Umbilical cord (tissue), 2 donors: ENCODE results near the gene CUL4B. TPM values are rescaled to one million over a fixed set of nuclear protein-coding genes. Genes with fewer than 3 reads are reported as not detected.
"Not testable (repeated sequence)": the region's sequence is repeated elsewhere in the genome, so short reads cannot be mapped to it uniquely, and the experiment has no call there.

Experiments used
- DNase-seq: peaks from one replicate; pipeline ENCODE4 v3.0.0-alpha.2; 2015; ENCODE audit warnings: low spot score
- total RNA-seq: library from RNA; depleted of rRNA; stranded (reverse); fragments of >200 nt; gene quantifications from one replicate; pipeline ENCODE4 v1.2.3, GENCODE V29; 2014; ENCODE audit warnings: low replicate concordance; ENCODE audit not compliant: insufficient read depth

CUL4B gene
- total RNA-seq, 1 donor from 2014 or later = 36.8 TPM

- DNase-seq = no peak
Observed at GRCh38 chrX:120522820-120523219, 37.9 kb downstream of the CUL4B start.

GRCh38 chrX:120517936-120518335 is 42.8 kb downstream of the CUL4B start:
- no peak for DNase-seq

DNA sequence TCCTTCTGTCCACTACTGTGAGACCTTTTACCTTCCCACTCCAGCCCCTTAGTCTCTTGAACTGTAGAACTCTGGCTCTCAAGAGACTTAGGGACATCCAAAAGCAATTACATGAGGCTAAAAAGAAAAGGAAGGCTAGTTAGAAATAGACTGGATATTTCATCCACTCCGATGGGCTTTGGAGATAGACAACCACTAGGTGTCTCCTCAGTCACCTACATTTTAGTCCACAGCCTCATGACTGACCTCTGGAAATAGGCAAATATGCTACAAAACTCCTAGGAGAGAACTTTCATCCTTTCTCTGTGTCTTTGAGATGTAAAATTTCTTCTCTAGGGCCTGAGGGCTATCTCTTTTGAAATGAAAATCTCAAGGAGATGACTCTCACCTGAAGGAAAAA is 46.5 kb downstream of the CUL4B start:
- DNase-seq = no peak

DNA sequence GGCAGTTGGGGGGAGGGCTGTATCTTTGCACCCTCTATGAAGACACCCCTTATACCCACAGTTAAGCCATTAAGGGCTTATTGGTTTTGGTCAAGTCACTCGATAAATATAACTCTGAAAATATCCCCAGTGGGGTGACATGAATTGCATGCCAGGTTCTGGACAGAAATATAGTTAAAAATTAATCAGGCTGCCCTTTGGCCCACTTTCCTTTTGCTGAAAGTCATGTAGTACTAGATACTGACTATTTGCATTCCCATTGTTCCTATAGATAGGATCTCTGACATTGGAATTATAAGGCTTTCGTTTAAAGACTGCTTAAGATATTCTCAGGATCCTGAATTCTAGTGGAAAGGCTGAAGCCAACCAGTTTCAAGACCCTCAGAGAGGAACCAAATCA is 48.1 kb downstream of the CUL4B start:
- no peak for DNase-seq

- DNase-seq = no peak
Observed at GRCh38 chrX:120512222-120512621, 48.5 kb downstream of the CUL4B start.

DNA sequence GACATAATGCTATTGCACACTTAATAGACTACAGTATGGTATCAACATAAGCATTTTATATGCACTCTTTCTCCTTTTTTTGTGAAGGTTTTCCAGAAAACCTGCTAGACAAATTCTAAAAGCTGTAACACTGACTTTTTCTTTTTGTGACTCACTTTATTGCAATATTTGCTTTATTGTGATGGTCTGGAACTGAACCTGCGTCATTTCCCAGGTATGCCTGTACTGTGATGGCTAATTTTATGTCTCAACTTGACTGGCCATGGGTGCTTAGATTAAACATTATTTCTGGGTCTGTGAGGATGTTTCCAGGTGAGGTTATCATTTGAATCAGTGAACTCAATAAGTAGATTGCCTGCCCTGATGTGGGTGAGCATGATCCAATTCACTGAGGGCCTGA is 56.2 kb downstream of the CUL4B start:
- no peak for DNase-seq

DNA sequence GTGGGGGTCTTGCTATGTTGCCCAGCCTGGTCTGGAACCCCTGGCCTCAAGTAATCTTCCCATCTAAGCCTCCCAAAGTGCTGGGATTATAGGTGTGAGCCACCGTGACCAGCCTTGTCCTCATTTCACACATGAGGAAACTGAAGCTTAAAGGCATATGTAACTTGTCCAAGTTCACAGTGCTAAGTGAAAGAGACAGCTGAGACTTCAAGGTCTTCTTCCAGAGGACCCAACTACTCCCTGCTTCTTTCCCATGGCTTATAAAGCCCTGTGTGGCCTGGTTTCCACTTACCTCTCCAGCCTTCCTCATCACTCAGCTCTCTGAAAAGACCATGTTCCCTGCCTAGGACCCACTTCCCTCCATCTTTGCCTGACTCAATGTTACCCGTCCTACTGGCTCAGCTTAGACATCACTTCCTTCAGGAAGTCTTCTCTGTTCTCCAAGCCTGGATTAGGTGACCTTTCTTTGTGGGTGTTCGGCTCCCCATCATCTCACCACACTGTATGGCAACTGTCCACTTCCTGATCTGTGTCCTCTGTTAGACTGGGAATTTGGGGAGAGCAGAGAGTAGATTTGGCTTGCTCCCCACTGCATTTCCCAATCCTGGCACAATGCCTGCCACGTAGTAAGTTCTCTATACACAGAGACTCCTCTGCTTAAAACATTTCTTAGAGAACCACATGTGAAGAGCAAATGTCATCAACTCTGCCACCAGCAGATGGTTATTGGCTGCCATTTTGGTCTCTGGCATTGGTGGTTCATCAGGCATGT is 61.3 kb downstream of the CUL4B start:
- no peak for DNase-seq

DNA sequence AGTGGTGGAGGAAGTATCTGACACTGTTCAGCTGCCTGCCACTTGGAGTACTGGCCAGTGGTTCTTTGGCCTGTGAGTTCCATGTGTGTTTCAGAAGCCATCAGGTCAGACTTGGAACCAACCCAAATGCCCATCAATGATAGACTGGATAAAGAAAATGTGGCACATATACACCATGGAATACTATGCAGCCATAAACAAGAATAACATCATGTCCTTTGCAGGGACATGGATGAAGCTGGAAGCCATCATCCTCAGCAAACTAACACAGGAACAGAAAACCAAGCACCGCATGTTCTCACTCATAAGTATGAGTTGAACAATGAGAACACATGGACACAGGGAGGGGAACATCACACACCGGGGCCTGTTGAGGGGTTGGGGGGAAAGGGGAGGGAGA is 70.6 kb downstream of the CUL4B start:
- not testable (repeated sequence) for DNase-seq

DNA sequence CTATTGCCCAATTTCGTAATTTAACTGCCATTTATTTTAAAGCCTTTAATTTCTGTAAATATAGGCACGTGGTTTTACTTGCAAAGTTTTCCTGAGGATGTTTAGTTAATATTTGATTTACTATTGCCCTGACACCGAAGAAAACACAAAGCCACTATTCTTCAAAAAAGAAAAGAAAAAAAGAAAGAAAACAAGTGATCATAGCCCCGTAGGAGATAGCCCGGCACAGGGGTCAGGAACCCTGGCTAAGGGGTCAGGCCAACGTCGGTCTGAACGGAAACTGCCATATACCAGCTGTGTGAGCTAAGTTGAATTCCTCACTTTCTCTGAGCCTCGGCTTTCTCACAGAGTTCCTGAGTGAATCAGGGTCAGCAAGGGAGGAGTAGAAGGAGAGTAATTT is 74.0 kb downstream of the CUL4B start:
- DNase-seq = no peak

GRCh38 chrX:120485638-120486520 is 74.9 kb downstream of the CUL4B start:
- peak; percentile 79 for DNase-seq

DNA sequence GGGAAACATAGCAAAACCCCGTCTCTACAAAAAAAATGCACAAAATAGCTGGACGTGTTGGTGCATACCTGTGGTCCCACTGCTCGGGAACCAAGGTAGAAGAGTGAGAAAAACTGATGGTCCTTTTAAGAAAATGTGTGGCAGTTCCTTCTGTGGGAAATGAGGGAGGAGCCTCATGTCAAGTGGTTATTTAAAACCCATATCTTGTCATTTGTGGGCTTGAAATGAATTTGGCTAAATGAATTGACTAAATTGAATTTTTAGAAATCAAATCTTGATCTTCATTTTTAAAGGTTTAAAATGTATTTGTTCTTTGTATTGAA is 75.5 kb downstream of the CUL4B start:
- DNase-seq = no peak

DNA sequence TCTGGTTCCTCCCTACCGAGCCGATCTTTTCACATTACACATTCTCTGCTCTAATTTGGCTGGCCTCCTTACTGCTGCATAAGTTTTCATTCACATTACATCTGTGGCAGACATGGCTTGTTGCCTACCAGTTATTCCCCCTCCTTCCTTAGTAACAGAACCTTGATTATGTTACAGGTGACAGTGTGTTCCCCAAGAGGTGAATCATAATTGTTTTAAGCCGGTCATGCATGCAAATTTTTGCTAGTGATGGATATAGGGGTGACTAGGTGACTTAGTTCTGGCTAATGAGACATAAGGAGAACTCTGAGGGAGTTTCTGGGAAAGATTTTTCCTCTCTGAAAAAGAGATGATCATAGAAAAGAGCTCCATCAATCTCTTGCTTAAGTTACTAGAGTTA is 83.3 kb downstream of the CUL4B start:
- no peak for DNase-seq

DNA sequence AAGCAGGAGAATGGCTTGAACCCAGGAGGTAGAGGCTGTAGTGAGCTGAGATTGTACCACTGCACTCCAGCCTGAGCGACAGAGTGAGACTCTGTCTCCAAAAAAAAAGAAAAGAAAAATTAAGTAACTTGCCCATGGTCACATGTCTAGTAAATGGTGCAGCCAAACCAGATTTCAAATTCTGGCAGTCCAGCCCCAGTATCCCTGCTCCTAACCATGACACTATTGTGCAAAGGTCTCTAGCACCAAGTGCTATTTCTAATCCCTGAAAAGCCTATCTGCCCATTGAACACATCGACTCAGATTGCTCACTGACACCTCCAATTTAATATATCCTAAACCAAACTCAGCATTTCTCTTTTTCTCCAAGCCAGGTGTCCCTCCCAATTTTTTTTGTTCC is 84.0 kb downstream of the CUL4B start:
- no peak for DNase-seq

DNA sequence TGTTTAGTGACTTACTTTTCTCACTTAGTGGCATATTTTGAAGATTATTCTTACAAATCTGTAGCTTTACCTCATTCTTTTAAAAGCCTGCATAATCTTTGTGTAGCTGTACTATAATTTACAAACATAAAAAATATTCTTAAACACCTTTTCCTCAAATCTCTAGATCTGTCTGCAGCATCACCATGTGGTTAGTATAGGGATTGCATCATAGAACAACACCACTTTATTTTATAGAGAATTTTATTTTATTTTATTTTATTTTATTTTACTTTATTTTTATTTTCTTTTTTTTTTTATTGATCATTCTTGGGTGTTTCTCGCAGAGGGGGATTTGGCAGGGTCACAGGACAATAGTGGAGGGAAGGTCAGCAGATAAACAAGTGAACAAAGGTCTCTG is 85.3 kb downstream of the CUL4B start:
- DNase-seq = peak; percentile 6

Other genes starting within 250 kb of the CUL4B start
- gene TMEM255A, start 249.5 kb downstream of the CUL4B start, total RNA-seq = 1.7 TPM
- 1.4 TPM for gene ATP1B4, start 198.9 kb downstream of the CUL4B start, total RNA-seq
- 51.8 TPM for gene LAMP2, start 91.7 kb downstream of the CUL4B start, total RNA-seq
- 7.7 TPM for gene MCTS1, start 43.1 kb upstream of the CUL4B start, total RNA-seq
- gene C1GALT1C1, start 69.1 kb upstream of the CUL4B start, total RNA-seq = 29.4 TPM